Measurements from ENCODE around the gene CCDC81.

CCDC81 gene

DNA sequence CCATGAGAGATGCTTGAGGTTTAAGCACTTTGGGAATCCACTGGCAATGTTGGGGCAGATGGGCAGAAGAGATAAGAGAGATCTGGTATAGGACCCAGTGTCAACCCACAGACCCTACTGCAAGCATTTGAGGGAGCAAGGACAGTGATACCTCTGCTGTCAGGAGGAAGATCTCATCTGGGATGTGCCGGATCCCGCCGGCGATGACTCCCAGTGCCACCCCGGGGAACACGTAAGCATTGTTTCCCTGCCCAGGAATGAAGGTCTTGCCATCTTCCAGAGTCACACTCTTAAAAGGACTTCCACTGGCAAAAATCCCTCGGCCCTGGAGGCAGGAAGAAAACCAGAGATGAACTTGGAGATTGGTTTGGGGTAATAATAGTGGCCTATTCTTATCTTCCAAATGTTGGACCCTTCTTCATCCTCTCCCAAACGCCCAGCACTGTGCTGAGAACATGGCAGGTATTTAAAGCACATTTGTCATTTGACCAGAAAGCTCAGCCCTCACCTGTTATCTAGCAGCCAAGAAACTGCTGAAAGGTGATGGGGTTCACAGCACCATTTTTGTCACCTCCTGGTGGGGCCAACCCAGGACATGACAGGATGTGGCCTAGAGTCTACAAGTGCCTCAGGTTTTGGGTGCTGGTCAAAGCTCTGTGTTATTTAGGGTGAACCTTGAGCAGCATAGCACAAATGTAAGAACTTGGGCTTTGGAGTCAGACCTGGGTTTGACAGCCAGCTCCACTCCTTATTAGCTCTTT is 71.7 kb downstream of the CCDC81 start:
- Histone ChIP-seq H3K27me3 (no peaks in the 10 kb centered on the region), H3K9me3 (no peaks in the 10 kb centered on the region), H3K4me1 (peaks cover 0 to 20% (median 15%) of the 10 kb centered on the region in 4 donors), H3K36me3 (peaks cover 17 to 50% (median 19%) of the 10 kb centered on the region in 3 donors), H3K4me3 (no peak overlapping the region), H3K27ac (no peak overlapping the region)
- no peak for DNase-seq
- TF ChIP-seq, protein P1, sequence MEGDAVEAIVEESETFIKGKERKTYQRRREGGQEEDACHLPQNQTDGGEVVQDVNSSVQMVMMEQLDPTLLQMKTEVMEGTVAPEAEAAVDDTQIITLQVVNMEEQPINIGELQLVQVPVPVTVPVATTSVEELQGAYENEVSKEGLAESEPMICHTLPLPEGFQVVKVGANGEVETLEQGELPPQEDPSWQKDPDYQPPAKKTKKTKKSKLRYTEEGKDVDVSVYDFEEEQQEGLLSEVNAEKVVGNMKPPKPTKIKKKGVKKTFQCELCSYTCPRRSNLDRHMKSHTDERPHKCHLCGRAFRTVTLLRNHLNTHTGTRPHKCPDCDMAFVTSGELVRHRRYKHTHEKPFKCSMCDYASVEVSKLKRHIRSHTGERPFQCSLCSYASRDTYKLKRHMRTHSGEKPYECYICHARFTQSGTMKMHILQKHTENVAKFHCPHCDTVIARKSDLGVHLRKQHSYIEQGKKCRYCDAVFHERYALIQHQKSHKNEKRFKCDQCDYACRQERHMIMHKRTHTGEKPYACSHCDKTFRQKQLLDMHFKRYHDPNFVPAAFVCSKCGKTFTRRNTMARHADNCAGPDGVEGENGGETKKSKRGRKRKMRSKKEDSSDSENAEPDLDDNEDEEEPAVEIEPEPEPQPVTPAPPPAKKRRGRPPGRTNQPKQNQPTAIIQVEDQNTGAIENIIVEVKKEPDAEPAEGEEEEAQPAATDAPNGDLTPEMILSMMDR (IDR thresholded peaks at IDR 0.05), result no peak
- intact Hi-C loops (cut with DNase I; ENCODE audit: low total_unique reads), result no loop called here

DNA sequence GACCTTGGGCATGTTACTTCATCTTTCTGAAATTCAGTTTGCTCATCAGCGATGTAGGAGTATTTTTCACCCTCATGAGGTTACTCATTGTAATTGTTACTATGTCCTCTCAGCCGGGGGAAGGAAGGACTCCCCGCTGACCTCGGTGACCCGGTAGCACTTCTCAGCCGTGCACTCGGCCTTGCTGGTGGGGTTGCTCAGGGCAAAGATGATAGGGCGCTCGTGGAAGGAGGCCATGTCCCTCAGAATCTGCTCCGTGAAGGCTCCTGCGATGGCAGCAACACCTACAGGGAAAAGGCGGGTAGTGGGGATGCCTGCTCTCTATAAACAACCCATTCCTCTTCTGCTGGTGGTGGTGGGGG is 72.2 kb downstream of the CCDC81 start:
- Histone ChIP-seq H3K27me3 (no peaks in the 10 kb centered on the region), H3K36me3 (peaks cover 17 to 50% (median 19%) of the 10 kb centered on the region in 3 donors), H3K4me1 (peaks cover 0 to 19% (median 15%) of the 10 kb centered on the region in 4 donors), H3K27ac (no peak overlapping the region), H3K4me3 (no peak overlapping the region), H3K9me3 (no peaks in the 10 kb centered on the region)
- DNase-seq, result no peak
- TF ChIP-seq, protein P1 (IDR thresholded peaks at IDR 0.05), result no peak
- intact Hi-C loops (cut with DNase I; ENCODE audit: low total_unique reads), result no loop called here

DNA sequence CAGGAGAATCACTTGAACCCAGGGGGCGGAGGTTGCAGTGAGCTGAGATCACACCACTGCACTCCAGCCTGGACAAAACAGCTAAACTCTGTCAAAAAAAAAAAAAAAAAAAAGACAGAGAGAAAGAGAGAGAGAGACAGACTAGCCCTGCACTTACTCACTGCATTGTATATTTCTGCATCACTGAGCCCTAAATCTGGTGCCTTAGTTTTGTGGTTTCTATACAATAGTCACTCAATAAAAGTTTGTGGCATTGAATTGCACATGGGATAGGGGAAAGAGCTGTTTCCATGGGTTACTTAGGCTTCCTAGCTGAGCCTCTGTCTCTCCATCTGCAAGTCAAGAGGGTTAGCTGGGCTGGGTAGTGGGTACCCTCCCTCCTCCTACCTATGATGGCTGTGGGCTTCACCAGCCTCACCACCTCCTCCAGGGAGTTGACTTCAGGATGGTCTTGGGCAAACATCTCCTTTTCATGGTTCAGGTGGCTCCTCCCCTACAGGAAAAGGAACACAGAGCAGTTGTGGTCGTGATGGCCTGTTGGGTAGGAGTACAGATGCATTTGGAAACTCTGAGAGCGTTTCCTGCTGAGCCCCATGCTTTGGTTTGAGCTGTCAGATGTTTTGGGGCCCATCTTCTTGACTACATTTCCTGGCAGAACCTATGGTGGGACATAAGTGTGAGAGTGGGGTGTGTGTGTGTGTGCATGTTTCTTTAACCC is 73.2 kb downstream of the CCDC81 start:
- no peaks in the 10 kb centered on the region for H3K9me3 ChIP-seq
- H3K27ac ChIP-seq, result no peak overlapping the region
- TF ChIP-seq, protein P1 (IDR thresholded peaks at IDR 0.05), result no peak
- H3K4me1 ChIP-seq, result peaks cover 0 to 10% (median 7%) of the 10 kb centered on the region in 4 donors
- peaks cover 17 to 46% (median 19%) of the 10 kb centered on the region in 3 donors for H3K36me3 ChIP-seq
- no peaks in the 10 kb centered on the region for H3K27me3 ChIP-seq
- DNase-seq, result no peak
- intact Hi-C loops (cut with DNase I; ENCODE audit: low total_unique reads), result no loop called here
- no peak overlapping the region for H3K4me3 ChIP-seq

DNA sequence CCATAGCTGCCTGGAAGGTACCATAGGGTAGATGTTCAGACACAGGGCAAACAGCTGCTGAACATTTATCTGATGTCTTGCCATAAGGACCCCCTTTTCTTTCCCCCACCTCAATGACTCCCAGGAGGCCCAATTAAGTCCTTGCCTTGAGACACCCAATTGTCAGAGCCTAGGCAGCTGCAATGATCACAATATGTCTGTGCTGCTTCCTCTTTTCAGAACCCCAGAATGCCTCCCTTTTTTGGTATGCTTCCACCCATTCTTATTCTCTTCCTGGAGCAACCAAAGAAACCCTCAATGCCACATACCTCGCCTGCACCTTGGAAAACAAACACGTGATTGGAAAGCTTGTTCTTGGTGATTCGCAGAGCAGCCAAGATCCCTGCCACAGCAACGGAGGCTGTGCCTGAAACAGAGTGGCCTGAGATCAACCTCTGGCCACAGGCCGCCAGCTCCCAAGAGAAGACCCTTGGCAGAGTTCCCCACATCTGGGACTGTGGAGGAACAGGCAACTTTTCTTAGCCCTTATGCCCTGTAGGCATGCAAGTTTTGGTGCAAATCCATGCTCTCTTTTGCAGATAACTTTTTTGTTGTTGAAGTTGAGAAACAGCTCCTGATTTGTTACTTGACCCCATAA is 75.4 kb downstream of the CCDC81 start:
- Histone ChIP-seq H3K27me3 (no peaks in the 10 kb centered on the region), H3K9me3 (no peaks in the 10 kb centered on the region), H3K36me3 (peaks cover 12 to 34% (median 19%) of the 10 kb centered on the region in 3 donors), H3K4me1 (peaks cover 0 to 4% (median 0%) of the 10 kb centered on the region in 4 donors), H3K4me3 (no peak overlapping the region), H3K27ac (no peak overlapping the region)
- TF ChIP-seq, protein P1 (IDR thresholded peaks at IDR 0.05), result no peak
- intact Hi-C loops (cut with DNase I; ENCODE audit: low total_unique reads), result no loop called here
- DNase-seq, result no peak

DNA sequence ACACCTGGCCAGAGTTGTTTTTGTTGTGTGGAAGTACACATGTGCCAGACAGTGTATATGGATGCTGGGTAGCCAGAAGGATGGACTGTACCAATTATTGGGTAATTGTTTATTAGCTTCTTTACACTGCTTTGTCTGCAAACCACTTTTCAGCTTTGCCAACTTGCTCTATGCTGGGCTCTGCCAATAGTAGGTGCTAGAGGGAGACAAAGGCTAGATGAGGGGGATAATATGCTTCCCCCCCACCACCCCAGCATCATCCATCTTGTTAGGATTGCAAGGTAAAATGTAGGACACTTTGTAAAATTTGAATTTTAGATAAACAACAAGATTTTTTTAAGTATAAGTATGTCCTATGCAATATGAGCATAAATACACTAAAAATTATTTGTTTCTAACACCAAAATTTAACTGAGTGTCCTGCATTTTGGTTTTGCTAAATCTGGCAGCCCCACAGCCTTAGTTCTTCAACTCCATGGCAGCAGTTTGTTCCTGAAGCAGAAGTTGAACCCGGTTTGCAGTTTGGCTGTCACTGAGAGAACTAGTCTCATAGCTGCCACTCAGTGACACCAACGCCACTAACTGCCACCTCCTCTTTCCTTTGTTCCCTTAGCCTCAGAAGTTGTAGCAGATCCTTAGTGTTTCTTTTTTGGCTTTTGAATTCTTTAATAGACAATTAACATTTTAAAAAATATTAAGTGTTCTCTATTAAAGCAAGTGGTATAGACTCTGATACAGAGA is 78.8 kb downstream of the CCDC81 start:
- intact Hi-C loops (cut with DNase I; ENCODE audit: low total_unique reads), result no loop called here
- Histone ChIP-seq H3K4me1 (peaks cover 0 to 24% (median 21%) of the 10 kb centered on the region in 4 donors), H3K27me3 (no peaks in the 10 kb centered on the region), H3K36me3 (peaks cover 0 to 3% (median 0%) of the 10 kb centered on the region in 3 donors), H3K4me3 (no peak overlapping the region), H3K27ac (no peak overlapping the region), H3K9me3 (no peaks in the 10 kb centered on the region)
- no peak for DNase-seq
- TF ChIP-seq, protein P1 (IDR thresholded peaks at IDR 0.05), result no peak
